Stimulated activated CD4-positive, alpha-beta T cell treated with anti-CD3 and anti-CD28 coated beads, Interleukin-15, amount 100 ng/mL, for 24 hours (primary cell): ENCODE measurements around the gene NMS.

Experiments
- DNase-seq: peaks from one replicate; pipeline ENCODE4 v3.0.0-alpha.2; 2020

The NMS gene

DNA sequence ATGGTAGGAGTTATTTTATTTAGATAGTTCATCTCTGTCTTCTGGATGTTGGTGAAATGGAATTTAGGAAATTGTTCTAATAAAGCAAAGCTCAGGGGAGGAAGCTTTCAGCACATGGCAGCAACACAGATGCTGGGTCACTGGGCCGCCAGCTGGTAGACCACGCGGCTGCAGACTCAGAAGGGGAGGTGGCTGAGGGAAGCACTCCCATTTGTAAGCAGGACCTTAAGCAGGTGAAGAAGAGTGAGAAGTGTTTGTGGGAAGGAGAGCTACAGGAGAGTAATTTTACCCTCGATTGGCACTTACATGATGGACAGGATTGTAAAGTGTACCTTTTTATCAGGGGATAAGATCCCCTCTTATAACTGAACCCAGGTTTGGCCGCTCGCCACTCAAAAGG is 24.4 kb downstream of the NMS start:
- DNase-seq, result no peak

DNA sequence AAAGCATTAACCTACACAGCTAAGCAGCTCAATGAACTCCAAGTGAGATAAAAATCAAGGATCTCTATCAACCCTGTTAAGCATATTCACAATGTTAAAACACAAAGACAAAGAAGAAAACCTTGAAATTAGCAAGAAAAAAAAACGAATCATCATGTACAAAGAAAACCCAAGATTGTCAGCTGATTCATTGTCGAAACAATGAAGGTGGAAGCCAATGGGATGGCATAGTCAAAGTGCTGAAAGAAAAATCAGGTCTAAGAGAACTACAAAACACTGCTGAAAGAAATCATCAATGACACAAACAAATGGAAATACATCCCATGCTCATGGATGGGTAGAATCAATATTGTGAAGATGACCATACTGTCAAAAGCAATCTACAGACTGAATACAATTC is 32.5 kb downstream of the NMS start:
- no peak for DNase-seq

DNA sequence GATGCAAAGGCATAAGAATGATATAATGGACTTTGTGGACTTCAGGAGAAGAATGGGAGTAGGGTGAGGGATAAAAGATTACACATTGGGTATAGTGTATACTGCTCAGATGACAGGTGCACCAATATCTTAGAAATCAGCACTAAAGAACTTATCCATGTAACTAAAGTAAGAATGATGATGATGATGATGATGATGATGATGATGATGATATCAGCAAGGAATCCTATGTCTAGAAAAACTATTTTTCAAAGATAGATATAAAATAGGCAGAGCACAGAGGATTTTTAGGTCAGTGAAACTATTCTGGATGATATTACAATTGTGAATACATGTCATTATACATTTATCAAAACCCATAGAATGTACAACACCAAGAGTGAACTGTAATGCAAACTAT is 34.3 kb downstream of the NMS start:
- no peak for DNase-seq

DNA sequence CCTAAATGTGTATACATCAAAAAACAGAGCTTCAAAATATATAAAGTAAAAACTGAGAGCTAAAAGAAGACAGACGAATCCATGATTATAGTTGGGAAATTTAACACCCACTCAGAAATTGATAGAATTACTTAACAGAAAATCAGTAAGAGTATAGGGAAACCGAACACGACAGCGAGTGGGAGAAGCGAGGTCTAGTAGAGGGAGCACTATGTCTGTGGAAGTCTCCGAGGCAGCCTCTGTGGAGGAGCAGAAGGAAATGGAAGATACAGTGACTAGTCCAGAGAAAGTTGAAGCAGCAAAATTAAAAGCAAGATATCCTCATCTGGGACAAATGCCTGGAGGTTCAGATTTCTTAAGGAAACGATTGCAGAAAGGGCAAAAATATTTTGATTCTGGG is 38.8 kb downstream of the NMS start:
- no peak for DNase-seq

DNA sequence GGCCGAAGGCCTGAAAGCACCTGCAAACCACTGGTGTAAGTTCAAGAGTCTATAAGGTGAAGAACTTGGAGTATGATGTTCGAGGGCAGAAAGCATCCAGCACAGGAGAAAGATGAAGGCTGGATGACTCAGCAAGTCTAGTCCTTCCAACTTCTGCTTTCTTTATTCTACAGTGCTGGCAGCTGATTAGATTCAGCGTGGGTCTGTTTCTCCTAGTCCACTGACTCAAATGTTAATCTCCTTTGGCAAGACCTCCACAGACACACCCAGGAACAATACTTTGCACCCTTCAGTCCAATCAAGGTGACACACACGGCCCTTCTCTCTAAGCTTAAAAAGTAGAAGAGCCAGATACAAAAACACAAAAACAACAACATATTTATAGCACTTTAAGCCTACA is 43.4 kb downstream of the NMS start:
- no peak for DNase-seq

DNA sequence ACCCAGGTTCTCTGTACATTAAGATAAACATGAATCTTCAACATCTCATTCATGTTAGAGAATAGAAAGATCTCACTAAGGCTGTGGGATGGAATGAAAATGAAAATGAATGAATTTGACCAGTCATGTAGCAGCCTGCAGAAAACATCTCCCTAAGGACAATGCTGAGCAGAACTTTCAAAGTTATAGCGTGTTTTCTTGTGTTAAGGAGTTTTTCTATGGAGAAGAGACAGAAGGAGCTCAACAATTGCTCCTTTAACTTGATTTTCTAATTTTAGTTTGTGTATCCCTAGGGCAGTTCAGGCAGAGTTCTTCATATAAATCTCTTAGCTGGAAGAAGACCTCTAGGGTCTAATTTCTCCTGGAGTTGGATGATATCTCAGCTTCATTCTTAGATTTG is 47.3 kb downstream of the NMS start:
- DNase-seq, result no peak

DNA sequence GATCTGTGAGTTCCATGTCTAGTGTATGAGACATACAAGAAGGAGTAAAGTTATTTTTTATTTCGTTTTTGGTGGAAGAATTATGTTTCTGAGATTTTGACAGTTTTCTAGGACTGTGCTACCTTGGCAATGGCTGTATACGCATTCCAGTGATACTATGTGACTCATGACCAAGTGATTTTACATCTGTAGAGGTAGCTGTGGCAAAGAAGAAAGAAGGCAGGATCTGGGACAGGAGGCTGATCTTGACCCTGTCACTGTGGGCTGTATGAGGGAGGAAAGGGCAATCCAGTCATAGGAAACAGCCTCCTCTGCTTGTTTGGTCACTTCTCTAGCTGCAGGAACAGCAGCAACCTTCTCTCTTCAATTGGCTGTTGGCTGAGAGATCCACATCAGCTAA is 48.5 kb downstream of the NMS start:
- no peak for DNase-seq

DNA sequence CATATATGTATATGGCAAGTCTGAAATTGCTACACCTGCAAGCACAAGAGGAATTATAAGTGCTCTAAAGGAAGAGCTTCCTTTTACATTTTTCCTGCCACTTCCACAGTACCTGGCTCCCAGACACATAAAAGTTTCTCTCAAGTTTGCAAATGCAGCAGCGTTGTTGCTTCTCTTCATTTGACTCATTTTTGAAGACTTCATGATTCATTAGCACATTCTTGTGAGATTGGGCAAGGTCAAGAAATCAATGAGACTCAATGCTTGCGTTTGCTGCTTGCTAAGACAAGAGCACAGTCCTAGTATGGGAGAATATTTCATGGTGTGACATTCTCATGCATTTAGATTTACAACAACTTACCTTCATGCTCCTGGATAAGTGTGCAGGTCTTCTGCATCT is 49.9 kb downstream of the NMS start:
- DNase-seq, result no peak

DNA sequence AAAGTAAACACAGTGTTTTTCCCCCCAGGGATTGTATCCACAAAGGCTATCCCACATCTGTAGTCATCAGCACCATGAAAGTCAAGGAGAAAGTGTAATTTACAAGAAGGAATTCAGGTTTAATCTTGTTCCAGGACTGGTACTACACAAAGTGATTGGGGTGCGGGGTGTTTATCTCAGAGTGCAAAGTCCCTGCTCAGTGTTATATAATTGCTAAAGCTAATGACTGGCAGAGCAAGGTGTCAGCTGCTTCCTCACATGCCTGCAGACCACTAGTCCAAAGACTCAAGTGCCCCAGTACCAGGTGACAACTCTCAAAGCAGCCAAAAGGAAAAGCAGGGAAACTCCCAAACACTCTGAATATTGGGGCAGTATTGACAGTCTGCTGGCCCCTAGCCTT is 52.1 kb downstream of the NMS start:
- no peak for DNase-seq

DNA sequence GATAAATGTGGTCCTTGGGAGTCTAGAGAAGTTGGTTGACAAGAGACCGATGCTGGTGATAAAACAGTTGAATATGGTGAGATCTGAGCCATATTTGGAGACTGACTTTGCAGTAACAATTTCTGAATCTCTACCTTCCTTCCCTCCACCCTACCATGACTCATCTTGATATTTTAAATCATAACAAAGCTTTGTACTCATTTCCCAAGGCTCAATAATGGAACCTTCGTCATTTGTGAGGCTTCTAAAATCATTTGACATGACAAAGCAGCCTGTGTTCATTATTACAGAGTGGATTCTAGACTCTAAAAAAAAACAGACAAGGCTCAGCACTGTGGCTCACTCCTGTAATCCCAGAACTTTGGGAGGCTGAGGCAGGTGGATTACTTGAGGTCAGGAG is 54.0 kb downstream of the NMS start:
- no peak for DNase-seq

DNA sequence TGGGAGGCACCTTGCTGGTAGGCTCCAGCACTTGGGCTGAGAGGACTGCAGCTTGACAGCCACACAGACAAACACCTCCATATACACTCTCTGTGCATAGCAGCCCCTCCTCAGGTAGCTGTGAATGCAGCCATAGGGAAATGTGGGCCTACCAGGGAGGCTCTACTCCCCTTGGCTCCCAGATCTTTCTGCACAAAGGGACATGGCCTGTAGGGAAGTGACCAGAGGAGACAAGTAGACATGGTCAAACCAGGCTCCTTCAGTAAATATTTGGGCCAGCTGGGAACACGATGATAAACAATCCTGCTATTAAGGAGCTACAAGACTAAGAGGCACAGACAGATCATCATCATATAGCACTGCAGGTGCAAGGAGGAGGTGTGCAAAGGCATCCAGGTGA is 56.6 kb downstream of the NMS start:
- DNase-seq, result no peak

DNA sequence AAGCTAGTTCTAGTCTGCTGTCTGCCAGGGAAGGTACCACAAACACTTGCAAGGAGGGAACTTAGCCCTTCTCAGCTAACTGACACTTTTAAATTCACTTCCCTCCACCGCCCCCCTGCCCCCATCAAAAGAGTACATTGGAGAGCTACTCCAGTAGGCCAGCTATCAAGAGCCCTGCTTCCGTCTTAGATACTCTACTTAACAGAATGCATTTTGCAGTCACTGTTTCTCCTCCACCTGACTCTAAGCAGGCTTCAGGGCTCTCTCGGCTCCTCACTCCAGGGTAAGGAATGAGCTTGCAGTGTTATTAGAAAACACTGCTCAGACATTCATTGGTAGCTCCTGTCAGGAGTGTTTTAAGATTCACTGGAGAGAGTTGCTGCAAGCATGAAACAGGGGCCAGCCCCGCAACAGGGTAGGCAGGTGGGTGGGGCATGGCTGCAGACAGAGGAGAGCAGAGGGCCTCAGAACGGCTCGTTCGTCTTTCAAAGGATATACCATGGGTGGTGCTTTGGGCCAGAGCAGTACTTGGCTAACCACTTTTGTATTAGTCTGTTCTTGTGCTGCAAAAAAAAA is 57.2 kb downstream of the NMS start:
- DNase-seq, result no peak

DNA sequence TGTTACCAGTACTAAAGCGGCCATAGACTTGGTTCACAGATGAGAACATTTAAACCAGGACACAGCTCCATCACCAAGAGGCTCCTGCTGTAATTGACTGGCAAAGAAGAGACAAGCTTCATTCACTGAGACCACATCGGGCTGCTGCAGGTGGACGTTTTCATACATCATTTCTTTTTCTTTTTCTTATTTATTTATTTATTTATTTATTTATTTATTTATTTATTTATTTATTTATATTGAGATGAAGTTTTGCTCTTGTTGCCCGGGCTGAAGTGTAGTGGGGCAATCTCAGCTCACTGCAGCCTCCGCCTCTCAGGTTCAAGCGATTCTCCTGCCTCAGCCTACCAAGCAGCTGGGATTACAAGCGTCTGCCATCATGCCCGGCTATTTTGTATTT is 58.9 kb downstream of the NMS start:
- no peak for DNase-seq

DNA sequence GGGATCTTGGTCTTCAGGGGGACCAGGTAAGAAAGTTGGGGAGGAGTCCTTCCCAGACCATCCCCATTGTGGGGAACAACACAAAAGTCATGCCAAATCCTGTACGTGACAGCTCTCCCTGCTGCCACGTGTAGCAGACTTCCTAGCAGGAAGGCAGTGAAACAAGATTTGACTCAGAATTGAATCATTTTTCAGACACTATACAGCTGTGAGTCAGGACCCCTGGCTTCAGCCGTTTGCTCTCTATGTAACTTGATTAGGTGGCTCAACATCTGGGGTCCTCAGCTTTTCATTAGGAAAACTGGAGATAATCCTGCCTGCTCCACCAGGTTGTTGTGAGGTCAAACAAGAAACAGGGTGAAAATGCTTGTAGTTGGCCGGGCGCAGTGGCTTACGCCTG is 59.6 kb downstream of the NMS start:
- DNase-seq, result no peak
